MM.1S (cell line): ENCODE measurements around the gene MAGEC3.

Source experiments
- DNase-seq: peaks from one replicate; pipeline ENCODE4 v3.0.0-alpha.2; 2015
- H2AFZ ChIP-seq: fragments of 300-600 bp; sonication (generic); 2 replicates; pipeline ENCODE4 v1.6.0; 2016; ENCODE audit warnings: antibody characterized with exemption, low read length
- H3F3A ChIP-seq: fragments of 300-600 bp; sonication (generic); 2 replicates; pipeline ENCODE4 v1.6.1; 2016; ENCODE audit warnings: mild to moderate bottlenecking, antibody characterized with exemption, low read length, moderate library complexity, mixed read lengths; ENCODE audit not compliant: insufficient read depth
- H3K27ac ChIP-seq: fragments of 300-600 bp; sonication (generic); 2 replicates; pipeline ENCODE4 v1.5.1; 2016; ENCODE audit warnings: mild to moderate bottlenecking, low read length
- H3K27me3 ChIP-seq: fragments of 300-600 bp; sonication (generic); replicated peaks from 2 replicates; pipeline ENCODE4 v1.6.0; 2016; ENCODE audit warnings: low read length; ENCODE audit not compliant: insufficient read depth
- H3K36me3 ChIP-seq: fragments of 300-600 bp; sonication (generic); replicated peaks from 2 replicates; pipeline ENCODE4 v1.6.1; 2016; ENCODE audit warnings: mild to moderate bottlenecking, low read length, mixed read lengths; ENCODE audit not compliant: insufficient read depth
- H3K4me1 ChIP-seq: fragments of 300-600 bp; sonication (generic); 2 replicates; pipeline ENCODE4 v1.6.1; 2016; ENCODE audit warnings: low read length, mixed read lengths
- H3K4me2 ChIP-seq: fragments of 300-600 bp; sonication (generic); 2 replicates; pipeline ENCODE4 v1.6.0; 2016; ENCODE audit warnings: low read depth, low read length
- H3K4me3 ChIP-seq: fragments of 300-600 bp; sonication (generic); 2 replicates; pipeline ENCODE4 v1.5.1; 2016; ENCODE audit warnings: low read length, mixed read lengths
- H3K79me2 ChIP-seq: fragments of 300-600 bp; sonication (generic); 2 replicates; pipeline ENCODE4 v1.6.1; 2016; ENCODE audit warnings: mixed run types, low read length, mixed read lengths
- H3K9ac ChIP-seq: fragments of 300-600 bp; sonication (generic); 2 replicates; pipeline ENCODE4 v1.6.1; 2016; ENCODE audit warnings: low read length, mixed read lengths
- H3K9me2 ChIP-seq: fragments of 300-600 bp; sonication (generic); replicated peaks from 2 replicates; pipeline ENCODE4 v1.6.1; 2016; ENCODE audit warnings: mild to moderate bottlenecking, low read length, mixed read lengths; ENCODE audit not compliant: insufficient read depth
- H3K9me3 ChIP-seq: fragments of 300-600 bp; sonication (generic); replicated peaks from 2 replicates; pipeline ENCODE4 v1.6.1; 2016; ENCODE audit warnings: mild to moderate bottlenecking, low read length, mixed read lengths; ENCODE audit not compliant: insufficient read depth
- H4K20me1 ChIP-seq: fragments of 300-600 bp; sonication (generic); 2 replicates; pipeline ENCODE4 v1.6.1; 2016; ENCODE audit warnings: mild to moderate bottlenecking, low read length, moderate library complexity, mixed read lengths; ENCODE audit not compliant: insufficient read depth
- CTCF ChIP-seq: fragments of 300-600 bp; sonication (generic); IDR thresholded peaks from 2 replicates; pipeline ENCODE4 v1.5.1; 2016; ENCODE audit warnings: antibody characterized with exemption, low read length, mixed read lengths
- EZH2 ChIP-seq: fragments of 300-600 bp; sonication (generic); optimal IDR thresholded peaks from 2 replicates; pipeline ENCODE3; 2017; ENCODE audit warnings: low read depth, mild to moderate bottlenecking, antibody characterized with exemption, low read length, mixed read lengths
- EZH2phosphoT487 ChIP-seq: fragments of 300-600 bp; sonication (generic); IDR thresholded peaks from 2 replicates; pipeline ENCODE4 v1.6.1; 2018; ENCODE audit warnings: antibody characterized with exemption, low read length

Gene MAGEC3

GRCh38 chrX:141894733-141895132, 56.6 kb downstream of the MAGEC3 start:
- Histone ChIP-seq H3F3A (no peaks in the 10 kb centered on the region), H3K27me3 (no peaks in the 10 kb centered on the region), H3K4me2 (no peak overlapping the region), H3K9me2 (no peaks in the 10 kb centered on the region), H3K79me2 (no peaks in the 10 kb centered on the region), H3K36me3 (no peaks in the 10 kb centered on the region), H4K20me1 (no peaks in the 10 kb centered on the region), H2AFZ (no peak overlapping the region), H3K4me1 (no peaks in the 10 kb centered on the region), H3K4me3 (no peak overlapping the region), H3K27ac (no peak overlapping the region), H3K9ac (no peak overlapping the region), H3K9me3 (no peaks in the 10 kb centered on the region)
- TF ChIP-seq CTCF (no peak), EZH2phosphoT487 (no peak), EZH2 (no peak)
- no peak for DNase-seq

GRCh38 chrX:141897690-141898089, 59.6 kb downstream of the MAGEC3 start:
- H3K4me1 ChIP-seq, result no peaks in the 10 kb centered on the region
- no peaks in the 10 kb centered on the region for H3F3A ChIP-seq
- H3K4me2 ChIP-seq, result no peak overlapping the region
- H3K9ac ChIP-seq, result no peak overlapping the region
- H3K9me2 ChIP-seq, result no peaks in the 10 kb centered on the region
- no peaks in the 10 kb centered on the region for H3K9me3 ChIP-seq
- H3K27me3 ChIP-seq, result no peaks in the 10 kb centered on the region
- H2AFZ ChIP-seq, result no peak overlapping the region
- no peaks in the 10 kb centered on the region for H4K20me1 ChIP-seq
- DNase-seq, result no peak
- H3K36me3 ChIP-seq, result no peaks in the 10 kb centered on the region
- H3K27ac ChIP-seq, result no peak overlapping the region
- no peaks in the 10 kb centered on the region for H3K79me2 ChIP-seq
- TF ChIP-seq EZH2phosphoT487 (no peak), EZH2 (no peak), CTCF (no peak)
- no peak overlapping the region for H3K4me3 ChIP-seq

GRCh38 chrX:141902366-141902765, 64.2 kb downstream of the MAGEC3 start:
- Histone ChIP-seq H3K27ac (no peak overlapping the region), H3F3A (no peaks in the 10 kb centered on the region), H3K9me2 (no peaks in the 10 kb centered on the region), H3K79me2 (no peaks in the 10 kb centered on the region), H3K4me2 (no peak overlapping the region), H2AFZ (no peak overlapping the region), H4K20me1 (no peaks in the 10 kb centered on the region), H3K27me3 (no peaks in the 10 kb centered on the region), H3K4me1 (no peaks in the 10 kb centered on the region), H3K36me3 (no peaks in the 10 kb centered on the region), H3K9me3 (no peaks in the 10 kb centered on the region), H3K4me3 (no peak overlapping the region), H3K9ac (no peak overlapping the region)
- no peak for TF ChIP-seq EZH2
- no peak for TF ChIP-seq EZH2phosphoT487
- no peak for TF ChIP-seq CTCF
- DNase-seq, result no peak
